WTC11 (cell line): ENCODE measurements around the gene CCDC178. TPM values are rescaled to one million over a fixed set of nuclear protein-coding genes. Genes with fewer than 3 reads are reported as not detected.

Experiments
- ATAC-seq: fragments of 200-7000 bp; cut with Tn5 transposase; 2 replicates; pipeline ENCODE4 v1.10.0; 2021; ENCODE audit warnings: mild to moderate bottlenecking, moderate library complexity
- CTCF ChIA-PET: fragments of 300-600 bp; sonication (Branson Sonifier 250); formaldehyde crosslinking; loops from one replicate; lab custom pipeline; 2021; ENCODE audit warnings: antibody characterized with exemption; lab: Charles Lee
- POLR2A ChIA-PET: fragments of 350-600 bp; sonication (Branson Sonifier 250); formaldehyde crosslinking; loops from one replicate; lab custom pipeline; 2021; ENCODE audit warnings: antibody characterized with exemption; lab: Charles Lee
- DNase-seq: peaks from one replicate; pipeline ENCODE4 v3.0.0; 2021; ENCODE audit warnings: low spot score
- H3K27ac Mint-ChIP-seq: 2 replicates; pipeline ENCODE4 v1.8.0; 2021; ENCODE audit warnings: mixed read lengths
- H3K27me3 Mint-ChIP-seq: 2 replicates; pipeline ENCODE4 v1.8.0; 2021; ENCODE audit warnings: low read depth, mild to moderate bottlenecking, moderate library complexity, mixed read lengths
- H3K36me3 Mint-ChIP-seq: 2 replicates; pipeline ENCODE4 v1.8.0; 2021; ENCODE audit warnings: mixed read lengths
- H3K4me1 Mint-ChIP-seq: 2 replicates; pipeline ENCODE4 v1.8.0; 2022; ENCODE audit warnings: mixed read lengths
- H3K4me3 Mint-ChIP-seq: 2 replicates; pipeline ENCODE4 v1.8.0; 2021; ENCODE audit warnings: mild to moderate bottlenecking, moderate library complexity, mixed read lengths
- H3K9me3 Mint-ChIP-seq: 2 replicates; pipeline ENCODE4 v1.8.0; 2021; ENCODE audit warnings: mixed read lengths
- ATF1 ChIP-seq: sonication (generic); formaldehyde crosslinking; IDR thresholded peaks from 2 replicates; pipeline ENCODE4 v1.8.1; 2023; ENCODE audit warnings: mild to moderate bottlenecking, moderate library complexity, missing genetic modification reagents
- ESRRA ChIP-seq: sonication (generic); formaldehyde crosslinking; IDR thresholded peaks from 2 replicates; pipeline ENCODE4 v1.8.1; 2022; ENCODE audit warnings: mild to moderate bottlenecking, missing genetic modification reagents, borderline replicate concordance
- ETV6 ChIP-seq: sonication (generic); formaldehyde crosslinking; IDR thresholded peaks from 2 replicates; pipeline ENCODE4 v1.8.1; 2022; ENCODE audit warnings: mild to moderate bottlenecking, missing genetic modification reagents
- HMGA2 ChIP-seq: fragments of 250-450 bp; sonication (Bioruptor Pico); IDR thresholded peaks from 2 replicates; pipeline ENCODE4 v1.4.0; 2021; ENCODE audit warnings: mild to moderate bottlenecking, moderate library complexity
- JUN ChIP-seq: sonication (generic); formaldehyde crosslinking; IDR thresholded peaks from 2 replicates; pipeline ENCODE4 v1.8.0; 2023; ENCODE audit warnings: mild to moderate bottlenecking, missing genetic modification reagents
- NR1H2 ChIP-seq: sonication (generic); formaldehyde crosslinking; IDR thresholded peaks from 2 replicates; pipeline ENCODE4 v1.9.0; 2021; ENCODE audit warnings: mild to moderate bottlenecking, moderate library complexity, missing genetic modification reagents
- NR2C2 ChIP-seq: sonication (generic); formaldehyde crosslinking; IDR thresholded peaks from 2 replicates; pipeline ENCODE4 v1.8.0; 2022; ENCODE audit warnings: mild to moderate bottlenecking, missing genetic modification reagents
- RORB ChIP-seq: fragments of 250-450 bp; sonication (Bioruptor Pico); IDR thresholded peaks from 2 replicates; pipeline ENCODE4 v1.9.0; 2021; ENCODE audit warnings: mild to moderate bottlenecking
- SOX15 ChIP-seq: fragments of 250-450 bp; sonication (Bioruptor Pico); IDR thresholded peaks from 2 replicates; pipeline ENCODE4 v1.9.0; 2021; ENCODE audit warnings: mild to moderate bottlenecking
- total RNA-seq: library from RNA; stranded (reverse); gene quantifications from 3 replicates; pipeline ENCODE4 v1.2.3, GENCODE V29; 2021
- TF ChIP-seq, protein P1 (sequence below): fragments of 250-450 bp; sonication (Bioruptor Pico); IDR thresholded peaks from 2 replicates; pipeline ENCODE4 v1.9.0; 2021; ENCODE audit warnings: moderate library complexity, mild to moderate bottlenecking, inconsistent platforms, borderline replicate concordance
- TF ChIP-seq, protein P2 (sequence below): fragments of 250-450 bp; sonication (Bioruptor Pico); IDR thresholded peaks from 2 replicates; pipeline ENCODE4 v1.8.0; 2021; ENCODE audit warnings: mild to moderate bottlenecking
- TF ChIP-seq, protein P3 (sequence below): sonication (generic); formaldehyde crosslinking; IDR thresholded peaks from 2 replicates; pipeline ENCODE4 v1.8.0; 2022; ENCODE audit warnings: mild to moderate bottlenecking, missing genetic modification reagents
- TF ChIP-seq, protein P4 (sequence below): fragments of 250-450 bp; sonication (Bioruptor Pico); IDR thresholded peaks from 2 replicates; pipeline ENCODE4 v1.9.0; 2021; ENCODE audit warnings: mild to moderate bottlenecking
- TF ChIP-seq, protein P5 (sequence below): sonication (generic); formaldehyde crosslinking; IDR thresholded peaks from 2 replicates; pipeline ENCODE4 v1.8.0; 2022; ENCODE audit warnings: missing genetic modification reagents
- TF ChIP-seq, protein P6 (sequence below): sonication (generic); formaldehyde crosslinking; IDR thresholded peaks from 2 replicates; pipeline ENCODE4 v1.8.1; 2023; ENCODE audit warnings: mild to moderate bottlenecking, missing genetic modification reagents
- TF ChIP-seq, protein P7 (sequence below): sonication (generic); formaldehyde crosslinking; IDR thresholded peaks from 2 replicates; pipeline ENCODE4 v1.8.1; 2023; ENCODE audit warnings: mild to moderate bottlenecking, moderate library complexity, missing genetic modification reagents
- TF ChIP-seq, protein P8 (sequence below): sonication (generic); formaldehyde crosslinking; IDR thresholded peaks from 2 replicates; pipeline ENCODE4 v1.8.1; 2022; ENCODE audit warnings: low read depth, mild to moderate bottlenecking, moderate library complexity, missing genetic modification reagents, borderline replicate concordance

CCDC178 gene
- total RNA-seq, 1 experiment from 2014 or later = 0.20 TPM

DNA sequence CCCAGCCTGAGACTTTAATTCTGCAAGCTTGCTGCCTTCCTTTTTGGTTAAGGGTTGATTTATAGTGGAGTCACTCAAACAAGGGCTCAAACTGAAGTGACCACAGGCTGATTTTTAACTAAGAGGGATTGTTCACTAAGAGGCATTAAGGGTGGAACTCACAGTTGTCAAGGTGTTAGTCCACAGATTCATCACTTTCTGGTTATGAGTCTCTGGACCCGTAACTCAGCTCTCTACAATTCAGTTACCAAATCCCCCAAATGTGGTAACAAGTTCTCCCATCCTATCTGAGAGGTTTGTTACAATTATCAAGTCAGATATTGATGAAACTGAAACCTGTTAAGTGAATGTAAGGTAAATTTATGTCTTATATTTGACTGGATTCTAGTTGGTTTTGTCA is 481.8 kb downstream of the CCDC178 start (continued):
- TF ChIP-seq, protein P1, sequence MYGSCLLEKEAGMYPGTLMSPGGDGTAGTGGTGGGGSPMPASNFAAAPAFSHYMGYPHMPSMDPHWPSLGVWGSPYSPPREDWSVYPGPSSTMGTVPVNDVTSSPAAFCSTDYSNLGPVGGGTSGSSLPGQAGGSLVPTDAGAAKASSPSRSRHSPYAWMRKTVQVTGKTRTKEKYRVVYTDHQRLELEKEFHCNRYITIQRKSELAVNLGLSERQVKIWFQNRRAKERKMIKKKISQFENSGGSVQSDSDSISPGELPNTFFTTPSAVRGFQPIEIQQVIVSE (CRISPR knock-in tag) = no peak

DNA sequence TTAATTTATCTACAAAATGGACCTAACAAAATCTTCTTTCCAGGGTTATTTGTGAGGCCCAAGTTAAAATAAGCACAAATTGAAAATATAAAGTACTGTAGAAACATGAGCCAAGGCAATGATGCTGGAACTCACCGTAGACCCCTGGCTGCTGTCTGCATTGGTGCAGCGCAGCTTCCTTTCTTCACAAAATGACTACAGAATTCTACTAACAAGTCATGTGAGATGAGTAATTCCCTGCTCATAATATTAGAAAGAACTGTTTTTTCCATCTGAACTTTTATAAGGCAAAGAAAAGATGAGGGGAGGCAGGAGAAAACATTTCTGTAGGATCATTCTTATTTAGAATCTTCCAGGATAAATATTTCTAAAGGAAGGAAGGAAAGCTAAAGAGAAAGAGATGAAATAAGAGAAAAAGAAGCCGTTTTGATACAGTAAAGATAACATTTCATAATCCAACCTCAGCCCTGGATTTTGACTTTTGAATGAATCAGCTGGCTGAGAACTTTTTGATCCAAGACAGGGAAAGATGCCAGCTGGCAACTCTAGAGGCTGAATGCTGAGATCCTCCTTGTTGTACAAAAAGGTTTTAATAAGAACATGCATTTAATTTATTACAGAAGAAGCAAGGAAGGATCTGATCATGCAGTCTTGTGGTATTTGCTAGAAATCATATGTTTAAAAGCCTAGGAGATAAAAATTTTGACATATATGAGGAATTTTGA is 483.8 kb downstream of the CCDC178 start:
- Mint-ChIP-seq H3K4me1 (no peaks in the 10 kb centered on the region), H3K27ac (no peak overlapping the region), H3K36me3 (peaks cover 15% of the 10 kb centered on the region), H3K4me3 (no peak overlapping the region), H3K27me3 (no peaks in the 10 kb centered on the region; the same call in none of the 2 replicates), H3K9me3 (peaks cover 18% of the 10 kb centered on the region)
- ChIA-PET POLR2A (interaction anchor here (0.5 kb wide), 1 partner anchor 23 kb away, joined by 4 read pairs; no protein-coding TSS in a partner anchor), CTCF (interaction anchor here (1.4 kb wide), 1 partner anchor 254 kb away, joined by 4 read pairs; no protein-coding TSS in a partner anchor)
- no peak for DNase-seq
- ATAC-seq = peak; percentile 65
- TF ChIP-seq, protein P2, sequence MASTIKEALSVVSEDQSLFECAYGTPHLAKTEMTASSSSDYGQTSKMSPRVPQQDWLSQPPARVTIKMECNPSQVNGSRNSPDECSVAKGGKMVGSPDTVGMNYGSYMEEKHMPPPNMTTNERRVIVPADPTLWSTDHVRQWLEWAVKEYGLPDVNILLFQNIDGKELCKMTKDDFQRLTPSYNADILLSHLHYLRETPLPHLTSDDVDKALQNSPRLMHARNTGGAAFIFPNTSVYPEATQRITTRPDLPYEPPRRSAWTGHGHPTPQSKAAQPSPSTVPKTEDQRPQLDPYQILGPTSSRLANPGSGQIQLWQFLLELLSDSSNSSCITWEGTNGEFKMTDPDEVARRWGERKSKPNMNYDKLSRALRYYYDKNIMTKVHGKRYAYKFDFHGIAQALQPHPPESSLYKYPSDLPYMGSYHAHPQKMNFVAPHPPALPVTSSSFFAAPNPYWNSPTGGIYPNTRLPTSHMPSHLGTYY = no peak
- no peak for TF ChIP-seq ETV6
- TF ChIP-seq, protein P3, sequence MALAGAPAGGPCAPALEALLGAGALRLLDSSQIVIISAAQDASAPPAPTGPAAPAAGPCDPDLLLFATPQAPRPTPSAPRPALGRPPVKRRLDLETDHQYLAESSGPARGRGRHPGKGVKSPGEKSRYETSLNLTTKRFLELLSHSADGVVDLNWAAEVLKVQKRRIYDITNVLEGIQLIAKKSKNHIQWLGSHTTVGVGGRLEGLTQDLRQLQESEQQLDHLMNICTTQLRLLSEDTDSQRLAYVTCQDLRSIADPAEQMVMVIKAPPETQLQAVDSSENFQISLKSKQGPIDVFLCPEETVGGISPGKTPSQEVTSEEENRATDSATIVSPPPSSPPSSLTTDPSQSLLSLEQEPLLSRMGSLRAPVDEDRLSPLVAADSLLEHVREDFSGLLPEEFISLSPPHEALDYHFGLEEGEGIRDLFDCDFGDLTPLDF (CRISPR knock-in tag) = no peak
- TF ChIP-seq JUN (CRISPR knock-in tag) = no peak
- TF ChIP-seq, protein P4, sequence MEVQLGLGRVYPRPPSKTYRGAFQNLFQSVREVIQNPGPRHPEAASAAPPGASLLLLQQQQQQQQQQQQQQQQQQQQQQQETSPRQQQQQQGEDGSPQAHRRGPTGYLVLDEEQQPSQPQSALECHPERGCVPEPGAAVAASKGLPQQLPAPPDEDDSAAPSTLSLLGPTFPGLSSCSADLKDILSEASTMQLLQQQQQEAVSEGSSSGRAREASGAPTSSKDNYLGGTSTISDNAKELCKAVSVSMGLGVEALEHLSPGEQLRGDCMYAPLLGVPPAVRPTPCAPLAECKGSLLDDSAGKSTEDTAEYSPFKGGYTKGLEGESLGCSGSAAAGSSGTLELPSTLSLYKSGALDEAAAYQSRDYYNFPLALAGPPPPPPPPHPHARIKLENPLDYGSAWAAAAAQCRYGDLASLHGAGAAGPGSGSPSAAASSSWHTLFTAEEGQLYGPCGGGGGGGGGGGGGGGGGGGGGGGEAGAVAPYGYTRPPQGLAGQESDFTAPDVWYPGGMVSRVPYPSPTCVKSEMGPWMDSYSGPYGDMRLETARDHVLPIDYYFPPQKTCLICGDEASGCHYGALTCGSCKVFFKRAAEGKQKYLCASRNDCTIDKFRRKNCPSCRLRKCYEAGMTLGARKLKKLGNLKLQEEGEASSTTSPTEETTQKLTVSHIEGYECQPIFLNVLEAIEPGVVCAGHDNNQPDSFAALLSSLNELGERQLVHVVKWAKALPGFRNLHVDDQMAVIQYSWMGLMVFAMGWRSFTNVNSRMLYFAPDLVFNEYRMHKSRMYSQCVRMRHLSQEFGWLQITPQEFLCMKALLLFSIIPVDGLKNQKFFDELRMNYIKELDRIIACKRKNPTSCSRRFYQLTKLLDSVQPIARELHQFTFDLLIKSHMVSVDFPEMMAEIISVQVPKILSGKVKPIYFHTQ = no peak
- TF ChIP-seq, protein P5, sequence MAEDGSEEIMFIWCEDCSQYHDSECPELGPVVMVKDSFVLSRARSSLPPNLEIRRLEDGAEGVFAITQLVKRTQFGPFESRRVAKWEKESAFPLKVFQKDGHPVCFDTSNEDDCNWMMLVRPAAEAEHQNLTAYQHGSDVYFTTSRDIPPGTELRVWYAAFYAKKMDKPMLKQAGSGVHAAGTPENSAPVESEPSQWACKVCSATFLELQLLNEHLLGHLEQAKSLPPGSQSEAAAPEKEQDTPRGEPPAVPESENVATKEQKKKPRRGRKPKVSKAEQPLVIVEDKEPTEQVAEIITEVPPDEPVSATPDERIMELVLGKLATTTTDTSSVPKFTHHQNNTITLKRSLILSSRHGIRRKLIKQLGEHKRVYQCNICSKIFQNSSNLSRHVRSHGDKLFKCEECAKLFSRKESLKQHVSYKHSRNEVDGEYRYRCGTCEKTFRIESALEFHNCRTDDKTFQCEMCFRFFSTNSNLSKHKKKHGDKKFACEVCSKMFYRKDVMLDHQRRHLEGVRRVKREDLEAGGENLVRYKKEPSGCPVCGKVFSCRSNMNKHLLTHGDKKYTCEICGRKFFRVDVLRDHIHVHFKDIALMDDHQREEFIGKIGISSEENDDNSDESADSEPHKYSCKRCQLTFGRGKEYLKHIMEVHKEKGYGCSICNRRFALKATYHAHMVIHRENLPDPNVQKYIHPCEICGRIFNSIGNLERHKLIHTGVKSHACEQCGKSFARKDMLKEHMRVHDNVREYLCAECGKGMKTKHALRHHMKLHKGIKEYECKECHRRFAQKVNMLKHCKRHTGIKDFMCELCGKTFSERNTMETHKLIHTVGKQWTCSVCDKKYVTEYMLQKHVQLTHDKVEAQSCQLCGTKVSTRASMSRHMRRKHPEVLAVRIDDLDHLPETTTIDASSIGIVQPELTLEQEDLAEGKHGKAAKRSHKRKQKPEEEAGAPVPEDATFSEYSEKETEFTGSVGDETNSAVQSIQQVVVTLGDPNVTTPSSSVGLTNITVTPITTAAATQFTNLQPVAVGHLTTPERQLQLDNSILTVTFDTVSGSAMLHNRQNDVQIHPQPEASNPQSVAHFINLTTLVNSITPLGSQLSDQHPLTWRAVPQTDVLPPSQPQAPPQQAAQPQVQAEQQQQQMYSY (CRISPR knock-in tag) = no peak
- TF ChIP-seq, protein P6, sequence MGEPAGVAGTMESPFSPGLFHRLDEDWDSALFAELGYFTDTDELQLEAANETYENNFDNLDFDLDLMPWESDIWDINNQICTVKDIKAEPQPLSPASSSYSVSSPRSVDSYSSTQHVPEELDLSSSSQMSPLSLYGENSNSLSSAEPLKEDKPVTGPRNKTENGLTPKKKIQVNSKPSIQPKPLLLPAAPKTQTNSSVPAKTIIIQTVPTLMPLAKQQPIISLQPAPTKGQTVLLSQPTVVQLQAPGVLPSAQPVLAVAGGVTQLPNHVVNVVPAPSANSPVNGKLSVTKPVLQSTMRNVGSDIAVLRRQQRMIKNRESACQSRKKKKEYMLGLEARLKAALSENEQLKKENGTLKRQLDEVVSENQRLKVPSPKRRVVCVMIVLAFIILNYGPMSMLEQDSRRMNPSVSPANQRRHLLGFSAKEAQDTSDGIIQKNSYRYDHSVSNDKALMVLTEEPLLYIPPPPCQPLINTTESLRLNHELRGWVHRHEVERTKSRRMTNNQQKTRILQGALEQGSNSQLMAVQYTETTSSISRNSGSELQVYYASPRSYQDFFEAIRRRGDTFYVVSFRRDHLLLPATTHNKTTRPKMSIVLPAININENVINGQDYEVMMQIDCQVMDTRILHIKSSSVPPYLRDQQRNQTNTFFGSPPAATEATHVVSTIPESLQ (CRISPR knock-in tag) = no peak
- TF ChIP-seq HMGA2 = no peak
- TF ChIP-seq ESRRA (CRISPR knock-in tag) = no peak
- TF ChIP-seq NR1H2 (CRISPR knock-in tag) = no peak
- no peak for TF ChIP-seq RORB (CRISPR knock-in tag)
- no peak for TF ChIP-seq NR2C2 (CRISPR knock-in tag)
- no peak for TF ChIP-seq SOX15 (CRISPR knock-in tag)
- no peak for TF ChIP-seq ATF1 (CRISPR knock-in tag)
- TF ChIP-seq, protein P7, sequence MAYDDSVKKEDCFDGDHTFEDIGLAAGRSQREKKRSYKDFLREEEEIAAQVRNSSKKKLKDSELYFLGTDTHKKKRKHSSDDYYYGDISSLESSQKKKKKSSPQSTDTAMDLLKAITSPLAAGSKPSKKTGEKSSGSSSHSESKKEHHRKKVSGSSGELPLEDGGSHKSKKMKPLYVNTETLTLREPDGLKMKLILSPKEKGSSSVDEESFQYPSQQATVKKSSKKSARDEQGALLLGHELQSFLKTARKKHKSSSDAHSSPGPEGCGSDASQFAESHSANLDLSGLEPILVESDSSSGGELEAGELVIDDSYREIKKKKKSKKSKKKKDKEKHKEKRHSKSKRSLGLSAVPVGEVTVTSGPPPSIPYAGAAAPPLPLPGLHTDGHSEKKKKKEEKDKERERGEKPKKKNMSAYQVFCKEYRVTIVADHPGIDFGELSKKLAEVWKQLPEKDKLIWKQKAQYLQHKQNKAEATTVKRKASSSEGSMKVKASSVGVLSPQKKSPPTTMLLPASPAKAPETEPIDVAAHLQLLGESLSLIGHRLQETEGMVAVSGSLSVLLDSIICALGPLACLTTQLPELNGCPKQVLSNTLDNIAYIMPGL (CRISPR knock-in tag) = no peak
- TF ChIP-seq, protein P8, sequence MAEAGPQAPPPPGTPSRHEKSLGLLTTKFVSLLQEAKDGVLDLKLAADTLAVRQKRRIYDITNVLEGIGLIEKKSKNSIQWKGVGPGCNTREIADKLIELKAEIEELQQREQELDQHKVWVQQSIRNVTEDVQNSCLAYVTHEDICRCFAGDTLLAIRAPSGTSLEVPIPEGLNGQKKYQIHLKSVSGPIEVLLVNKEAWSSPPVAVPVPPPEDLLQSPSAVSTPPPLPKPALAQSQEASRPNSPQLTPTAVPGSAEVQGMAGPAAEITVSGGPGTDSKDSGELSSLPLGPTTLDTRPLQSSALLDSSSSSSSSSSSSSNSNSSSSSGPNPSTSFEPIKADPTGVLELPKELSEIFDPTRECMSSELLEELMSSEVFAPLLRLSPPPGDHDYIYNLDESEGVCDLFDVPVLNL (CRISPR knock-in tag) = no peak
